Stimulated activated CD8-positive, alpha-beta memory T cell treated with anti-CD3 and anti-CD28 coated beads, Interleukin-15, amount 100 ng/mL, for 24 hours (primary cell): Measurements from ENCODE around the gene BCAP29.

Experiments
- DNase-seq: peaks from one replicate; pipeline ENCODE4 v3.0.0-alpha.2; 2020; ENCODE audit warnings: low read depth

BCAP29 gene

GRCh38 chr7:107582875-107583274 lies 2.8 kb downstream of the BCAP29 start:
- no peak for DNase-seq

DNA sequence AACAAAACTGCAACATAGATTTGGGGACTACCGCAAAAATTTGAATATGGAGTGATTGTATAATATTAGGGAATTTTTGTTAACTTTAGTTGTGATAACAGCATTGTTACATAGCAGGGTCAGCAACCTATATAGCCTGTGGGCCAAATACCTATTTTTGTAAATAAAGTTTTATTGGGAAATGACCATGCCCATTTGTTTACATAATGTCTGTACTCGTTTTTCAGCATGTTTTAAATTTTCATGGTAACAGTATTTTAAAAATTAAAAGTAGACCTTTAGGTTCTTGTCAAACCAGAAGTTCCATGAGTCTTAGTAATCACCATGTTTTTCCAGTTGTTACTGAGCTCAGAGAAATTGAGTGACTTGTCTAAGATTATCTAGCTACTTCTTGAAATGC lies 4.7 kb downstream of the BCAP29 start:
- no peak for DNase-seq

- DNase-seq, result no peak
These were observed 8.6 kb downstream of the BCAP29 start for GRCh38 chr7:107588529-107589130.

GRCh38 chr7:107591421-107591820 lies 11.4 kb downstream of the BCAP29 start:
- no peak for DNase-seq

DNA sequence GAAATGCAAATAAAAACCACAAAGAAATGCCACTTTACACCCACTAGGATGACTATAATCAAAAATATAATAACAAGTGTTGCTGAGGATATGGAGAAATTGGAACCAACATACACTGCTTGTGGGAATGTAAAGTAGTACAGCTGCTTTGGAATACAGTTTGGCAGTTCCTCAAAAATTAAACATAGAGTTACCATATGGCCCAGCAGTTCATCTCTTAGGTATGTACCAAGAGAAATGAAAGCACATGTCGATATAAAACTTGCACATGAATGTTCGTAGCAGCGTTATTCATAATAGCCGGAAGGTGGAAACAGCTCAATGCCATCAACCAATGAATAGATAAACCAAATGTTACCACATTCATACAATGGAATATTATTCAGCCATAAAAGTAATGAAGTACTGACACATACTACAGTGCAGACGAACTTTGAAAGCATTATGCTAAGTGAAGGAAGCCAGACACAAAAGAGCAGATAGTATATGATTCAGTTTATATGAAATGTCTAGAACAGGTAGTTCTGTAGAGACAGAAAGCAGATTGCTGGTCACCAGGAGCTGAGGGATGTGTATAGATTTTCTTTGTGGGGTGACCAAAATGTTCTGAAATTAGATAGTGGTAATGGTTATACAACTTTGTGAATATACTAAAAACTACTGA lies 12.4 kb downstream of the BCAP29 start:
- DNase-seq, result no peak

- no peak for DNase-seq
These were observed 13.0 kb downstream of the BCAP29 start for GRCh38 chr7:107593025-107593410.

DNA sequence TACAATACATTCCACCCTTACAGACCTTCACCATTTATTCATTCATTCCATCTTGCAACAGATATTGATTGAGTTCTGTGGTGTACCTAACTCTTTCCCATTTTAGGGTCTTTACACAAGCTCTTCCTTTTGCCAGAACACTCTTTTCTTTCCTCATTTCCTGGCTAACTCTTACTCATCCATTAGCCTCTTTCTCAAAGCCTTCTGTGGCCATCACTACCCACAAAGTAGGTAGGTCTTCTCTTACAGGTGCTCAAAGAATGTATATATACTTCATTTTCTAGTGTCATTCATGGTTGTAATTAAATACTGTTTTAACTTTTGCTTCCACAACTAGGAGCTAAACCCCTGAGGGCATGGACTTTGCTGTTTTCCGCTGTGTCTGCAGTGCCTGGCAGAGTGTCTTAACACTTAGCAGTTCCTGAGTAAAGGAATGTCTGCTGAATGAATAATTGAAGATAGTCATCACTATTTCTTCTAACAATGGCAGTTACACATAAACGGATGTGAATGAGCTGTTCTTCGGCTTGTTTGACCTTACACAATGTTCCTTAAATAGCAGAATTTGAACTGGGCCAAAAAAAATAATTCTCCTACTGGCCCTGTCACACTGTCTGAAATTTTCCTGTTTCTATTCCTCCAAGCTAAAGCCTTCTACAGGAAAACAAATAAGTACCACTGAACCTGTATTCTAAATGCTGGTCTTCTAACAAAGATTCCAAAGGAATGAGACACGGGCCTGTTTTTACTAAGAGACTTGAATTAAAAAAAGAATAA lies 15.1 kb downstream of the BCAP29 start:
- no peak for DNase-seq

- no peak for DNase-seq
These were observed 17.0 kb downstream of the BCAP29 start for GRCh38 chr7:107596881-107597581.

GRCh38 chr7:107597582-107597916 lies 17.5 kb downstream of the BCAP29 start:
- no peak for DNase-seq

GRCh38 chr7:107597953-107598352 lies 17.9 kb downstream of the BCAP29 start:
- no peak for DNase-seq

DNA sequence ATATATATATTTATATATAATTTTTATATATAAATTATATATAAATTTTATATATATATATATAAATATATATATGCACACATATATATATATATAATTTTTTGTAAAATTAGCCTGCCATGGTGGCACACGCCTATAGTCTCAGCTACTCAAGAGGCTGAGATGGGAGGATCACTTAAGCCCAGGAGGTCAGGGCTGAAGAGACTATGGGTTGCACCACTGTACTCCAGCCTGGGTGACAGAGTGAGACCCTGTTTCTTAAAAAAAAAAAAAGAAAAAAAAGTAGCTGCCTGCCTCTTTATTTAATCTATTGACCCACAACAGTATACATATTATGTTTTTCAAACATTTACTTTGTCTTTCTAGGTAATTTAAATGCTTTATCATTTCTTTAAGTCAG lies 19.2 kb downstream of the BCAP29 start:
- DNase-seq, result no peak

- no peak for DNase-seq
These were observed 20.8 kb downstream of the BCAP29 start for GRCh38 chr7:107600816-107601215.

DNA sequence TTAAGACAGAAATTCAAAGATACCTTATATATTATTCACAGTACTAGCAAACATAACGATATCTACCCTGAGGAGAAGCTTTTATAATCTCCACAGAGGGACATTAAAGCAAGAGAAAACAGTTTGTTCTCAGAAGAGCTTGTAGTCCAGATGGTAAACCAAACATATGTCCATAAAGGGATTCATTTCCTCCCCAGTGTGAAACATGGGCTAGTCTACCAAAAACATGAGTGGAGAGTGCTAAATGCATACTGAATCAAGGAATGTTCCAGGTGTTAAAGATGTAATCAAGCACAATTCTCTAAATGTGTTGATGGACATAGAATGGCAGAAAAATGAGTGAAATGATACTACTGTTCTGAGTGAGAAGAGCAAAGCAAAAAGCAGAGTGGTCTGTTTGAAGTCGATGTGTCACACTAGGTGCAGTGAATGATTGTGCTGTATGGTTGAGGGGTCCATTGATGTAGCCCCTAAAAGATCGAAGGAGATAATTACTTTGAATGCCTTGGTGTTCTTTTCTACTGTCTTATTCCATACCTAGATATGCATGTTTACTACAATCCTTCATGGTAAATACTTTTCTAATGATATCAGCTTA lies 25.3 kb downstream of the BCAP29 start:
- DNase-seq, result no peak

- no peak for DNase-seq
These were observed 26.3 kb downstream of the BCAP29 start for GRCh38 chr7:107606303-107606702.

- no peak for DNase-seq
These were observed 29.8 kb downstream of the BCAP29 start for GRCh38 chr7:107609811-107610261.

DNA sequence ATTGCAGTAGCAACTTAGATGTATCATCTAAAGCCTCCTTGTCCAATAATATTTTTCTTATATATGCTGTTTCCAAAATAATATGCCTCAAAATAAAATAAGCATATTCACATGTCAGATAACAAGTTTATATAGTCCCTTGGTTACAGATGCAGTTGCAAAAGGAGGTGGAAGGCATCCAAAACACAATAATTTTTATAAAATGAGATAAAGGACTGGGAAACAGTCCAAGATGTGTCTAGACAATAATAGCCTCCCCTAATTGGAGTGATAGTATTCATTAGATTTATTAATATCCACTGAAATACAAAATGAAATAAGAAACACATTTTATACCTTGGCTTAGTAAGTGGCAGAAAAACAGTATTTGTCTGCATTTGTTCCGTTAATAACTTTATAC lies 30.3 kb downstream of the BCAP29 start:
- DNase-seq, result no peak

GRCh38 chr7:107613439-107613838 lies 33.4 kb downstream of the BCAP29 start:
- DNase-seq, result no peak

DNA sequence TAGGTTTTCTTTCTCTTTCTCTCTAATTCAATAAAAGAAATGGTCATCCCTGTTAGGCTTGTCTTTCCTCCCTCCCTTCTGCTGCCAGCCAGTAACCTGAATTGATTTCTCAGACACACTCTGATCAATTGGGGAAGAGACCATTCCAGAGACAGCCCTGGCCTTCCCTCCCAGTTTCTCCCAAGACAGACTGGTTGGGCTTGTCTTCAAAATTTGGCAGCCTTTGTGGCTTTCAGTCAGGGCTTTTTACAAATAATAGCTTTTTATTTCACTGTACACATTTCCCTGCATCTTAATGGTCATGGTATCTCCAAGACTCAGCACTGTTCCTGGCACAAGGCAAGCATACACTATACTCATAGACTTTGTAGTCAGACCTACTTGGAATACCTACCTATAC lies 33.9 kb downstream of the BCAP29 start:
- DNase-seq, result no peak

DNA sequence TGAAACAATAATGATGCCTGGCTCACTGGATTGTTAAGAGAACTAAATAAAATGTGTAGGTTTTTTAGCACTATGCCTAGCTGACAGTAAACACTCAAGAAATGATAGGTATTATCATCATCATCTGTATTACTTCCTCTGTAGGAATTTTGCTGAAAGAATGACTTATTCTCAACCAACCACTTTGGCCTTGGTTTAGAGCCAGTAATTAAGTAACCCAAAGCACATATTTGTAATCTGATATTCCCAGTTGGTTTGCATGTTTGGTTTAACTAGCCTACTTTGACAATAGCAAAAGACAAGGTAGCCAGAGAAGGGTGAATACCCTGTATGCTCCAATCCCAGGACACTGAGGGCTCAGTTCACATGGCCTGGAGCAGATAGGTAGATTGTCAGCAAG lies 34.4 kb downstream of the BCAP29 start:
- no peak for DNase-seq

GRCh38 chr7:107615910-107616680 lies 36.0 kb downstream of the BCAP29 start:
- no peak for DNase-seq

DNA sequence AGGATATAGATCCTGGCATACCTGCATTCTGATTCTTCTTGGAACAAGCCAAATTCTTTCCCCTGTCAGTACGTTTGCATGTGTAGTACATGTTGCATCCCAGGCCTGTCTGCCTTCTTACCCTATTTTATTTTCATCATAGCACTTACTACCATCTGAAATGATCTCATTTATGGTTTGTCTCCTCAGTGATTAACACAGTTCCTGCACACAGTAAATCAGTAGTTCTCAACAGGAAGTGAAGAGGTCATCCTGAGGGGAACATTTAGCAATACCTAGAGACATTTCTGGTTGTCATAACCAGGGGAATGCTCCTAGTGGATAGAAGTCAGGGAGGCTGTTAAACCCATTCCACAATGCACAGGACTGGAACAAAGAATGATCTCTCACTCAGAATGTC lies 42.4 kb downstream of the BCAP29 start:
- no peak for DNase-seq

DNA sequence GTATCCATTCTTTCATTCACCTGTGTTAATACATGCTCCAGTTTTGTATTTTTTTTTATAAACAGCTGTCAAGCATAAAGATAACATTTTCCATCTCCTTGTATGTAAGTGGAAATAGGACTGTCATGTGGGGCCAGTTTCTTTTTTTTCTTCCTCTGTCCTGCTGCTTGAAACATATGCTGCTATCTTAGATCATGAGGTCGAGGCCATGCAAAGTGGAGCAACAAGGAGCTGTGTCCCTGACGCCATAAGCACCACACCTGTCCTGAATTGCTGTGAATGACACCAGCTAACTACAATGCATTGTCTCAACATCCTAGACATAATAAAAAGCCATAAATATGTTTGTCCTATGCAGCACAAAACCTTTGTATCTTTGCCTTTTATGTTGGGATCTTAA lies 42.8 kb downstream of the BCAP29 start:
- DNase-seq, result no peak
